NCI-H2107 (cell line): ENCODE results near the gene ZNF81.
"Not testable (repeated sequence)": the region's sequence is repeated elsewhere in the genome, so short reads cannot be mapped to it uniquely, and the experiment has no call there.

Experiments used
- DNase-seq: peaks from one replicate; lab custom pipeline; 2025; lab: John Stamatoyannopoulos, UW

Gene ZNF81

GRCh38 chrX:47936224-47936939, 99.7 kb downstream of the ZNF81 start:
- no peak for DNase-seq

GRCh38 chrX:47936940-47937317, 100.2 kb downstream of the ZNF81 start:
- DNase-seq, result no peak

GRCh38 chrX:47940448-47940847, 103.7 kb downstream of the ZNF81 start:
- no peak for DNase-seq

- no peak for DNase-seq
Observed at GRCh38 chrX:47941423-47941822, 104.7 kb downstream of the ZNF81 start.

GRCh38 chrX:47955295-47955694, 118.6 kb downstream of the ZNF81 start:
- not testable (repeated sequence) for DNase-seq

GRCh38 chrX:47956016-47956415, 119.3 kb downstream of the ZNF81 start:
- no peak for DNase-seq

- DNase-seq, result not testable (repeated sequence)
Observed at GRCh38 chrX:47958206-47958605, 121.5 kb downstream of the ZNF81 start.

GRCh38 chrX:47958761-47959342, 122.2 kb downstream of the ZNF81 start:
- DNase-seq, result no peak

GRCh38 chrX:47960406-47960805, 123.7 kb downstream of the ZNF81 start:
- DNase-seq, result no peak

GRCh38 chrX:47961830-47962229, 125.1 kb downstream of the ZNF81 start:
- not testable (repeated sequence) for DNase-seq

- DNase-seq, result not testable (repeated sequence)
Observed at GRCh38 chrX:47965526-47965925, 128.8 kb downstream of the ZNF81 start.
